ENCODE data around the gene SELENOO.

Gene SELENOO

DNA sequence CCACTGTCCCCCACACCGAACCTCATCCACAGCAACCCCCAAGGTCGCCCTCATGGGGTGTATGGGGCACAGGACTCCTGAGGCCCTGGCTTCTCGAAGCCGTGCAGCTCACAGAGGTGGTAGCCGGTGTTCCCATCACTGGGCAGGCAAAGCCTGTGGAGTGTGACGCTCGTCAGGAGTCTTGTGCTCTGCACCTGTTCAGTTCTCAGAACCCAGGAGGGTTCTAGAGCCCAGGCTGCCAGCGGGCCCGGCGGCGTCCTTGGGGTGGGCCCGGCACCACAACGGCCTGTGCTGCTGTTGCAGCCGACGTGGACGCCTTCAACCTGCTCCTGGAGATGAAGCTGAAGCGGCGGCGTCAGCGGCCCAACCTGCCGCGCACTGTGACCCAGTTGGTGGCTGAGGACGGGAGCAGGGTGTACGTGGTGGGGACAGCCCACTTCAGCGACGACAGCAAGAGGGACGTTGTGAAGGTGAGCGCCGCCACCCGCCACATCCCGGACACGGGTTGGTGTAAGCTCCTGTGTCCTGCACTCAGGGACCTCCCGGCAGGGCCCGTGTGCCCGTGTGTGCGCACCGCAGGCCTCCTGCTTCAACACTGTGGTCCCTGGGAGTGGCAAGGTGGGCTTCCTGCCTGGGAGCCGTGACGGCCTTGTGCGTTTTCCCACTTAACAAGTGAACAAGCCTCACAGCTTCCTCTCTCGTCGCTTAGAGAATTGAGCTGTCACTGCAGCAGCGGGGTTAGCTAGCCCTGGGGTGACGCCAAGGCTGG lies 6.6 kb upstream of the SELENOO start:
- H3K9me3 ChIP-seq (ENCODE audit: control insufficient read depth, insufficient read depth, low read length), result no peaks in the 10 kb centered on the region
- no peak overlapping the region for H3K4me3 ChIP-seq (ENCODE audit: low read length)
- H3K27me3 ChIP-seq (ENCODE audit: control insufficient read depth, insufficient read depth, low read length), result no peaks in the 10 kb centered on the region
- whole genome bisulfite sequencing (ENCODE audit: insufficient coverage, insufficient read length), result no CpG with 5 or more reads among the region's 44 CpGs
- peaks cover 27% of the 10 kb centered on the region for H3K36me3 ChIP-seq (ENCODE audit: control insufficient read depth, insufficient read depth, low read length)
- DNase-seq (ENCODE audit: low read depth, low spot score), result no peak
- peaks cover 4% of the 10 kb centered on the region; the same call in 1 of the 2 replicates for H3K4me1 ChIP-seq (ENCODE audit: control insufficient read depth, insufficient read depth, low read length)
- H3K27ac ChIP-seq (ENCODE audit: low read length), result no peak overlapping the region

DNA sequence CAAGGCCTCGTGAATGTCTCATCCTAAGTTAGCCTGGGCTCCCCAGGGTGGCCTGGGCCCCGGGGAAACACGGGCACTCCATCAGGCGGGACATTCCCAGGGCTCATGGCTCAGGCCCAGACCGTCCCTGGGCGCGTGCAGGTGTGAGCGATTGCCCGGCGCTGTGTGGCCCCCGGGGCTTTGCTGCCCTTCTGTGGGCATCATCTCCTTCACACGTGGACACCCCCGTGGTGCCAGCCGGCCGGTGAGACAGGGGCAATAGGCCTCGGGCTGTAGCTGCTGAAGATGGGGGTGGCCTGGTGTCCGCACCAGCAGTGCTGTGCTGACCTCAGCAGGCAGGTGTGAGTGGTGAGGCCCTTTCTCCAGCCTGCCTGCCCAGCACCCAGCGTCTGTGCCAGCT lies 4.6 kb upstream of the SELENOO start:
- no peak for DNase-seq (ENCODE audit: low read depth, low spot score)
- Histone ChIP-seq H3K4me1 (ENCODE audit: control insufficient read depth, insufficient read depth, low read length) (peaks cover 2% of the 10 kb centered on the region), H3K36me3 (ENCODE audit: control insufficient read depth, insufficient read depth, low read length) (peaks cover 27% of the 10 kb centered on the region), H3K9me3 (ENCODE audit: control insufficient read depth, insufficient read depth, low read length) (no peaks in the 10 kb centered on the region), H3K27me3 (ENCODE audit: control insufficient read depth, insufficient read depth, low read length) (no peaks in the 10 kb centered on the region), H3K4me3 (ENCODE audit: low read length) (no peak overlapping the region), H3K27ac (ENCODE audit: low read length) (no peak overlapping the region)
- no CpG with 5 or more reads among the region's 18 CpGs for WGBS (ENCODE audit: insufficient coverage, insufficient read length)

DNA sequence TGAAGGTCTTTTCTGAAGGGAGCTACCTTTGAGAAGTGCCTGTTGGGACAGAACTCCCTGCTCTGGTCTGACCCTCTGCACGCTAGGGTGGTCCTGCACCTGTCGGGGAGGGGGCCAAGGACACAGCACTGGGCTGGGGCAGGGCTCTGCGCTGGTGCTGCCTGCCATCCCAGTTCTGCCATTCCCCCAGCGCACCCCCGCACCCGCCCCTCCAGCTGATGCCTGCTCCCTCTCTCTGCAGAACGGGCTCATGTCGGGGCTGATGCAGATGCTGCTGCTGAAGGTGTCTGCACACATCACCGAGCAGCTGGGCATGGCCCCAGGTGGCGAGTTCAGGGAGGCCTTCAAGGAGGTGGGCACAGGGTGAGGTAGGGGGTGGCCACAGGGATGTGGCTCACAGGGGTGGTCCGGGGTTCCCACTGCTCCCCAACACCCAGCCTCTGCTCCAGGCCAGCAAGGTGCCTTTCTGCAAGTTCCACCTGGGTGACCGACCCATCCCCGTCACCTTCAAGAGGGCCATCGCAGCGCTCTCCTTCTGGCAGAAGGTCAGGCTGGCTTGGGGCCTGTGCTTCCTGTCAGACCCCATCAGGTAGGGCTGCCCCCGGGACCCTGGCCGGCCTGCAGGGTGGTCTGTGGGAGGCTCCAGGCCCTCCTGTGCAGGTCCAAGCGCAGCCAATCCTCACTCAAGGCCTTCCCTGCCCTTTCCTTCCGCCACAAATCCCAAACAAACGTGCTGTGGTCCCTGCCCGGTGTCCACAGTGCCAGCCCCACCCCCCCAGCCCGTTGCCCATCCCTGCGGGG lies 3.6 kb upstream of the SELENOO start:
- DNase-seq (ENCODE audit: low read depth, low spot score), result no peak
- no peaks in the 10 kb centered on the region for H3K9me3 ChIP-seq (ENCODE audit: control insufficient read depth, insufficient read depth, low read length)
- no peak overlapping the region for H3K4me3 ChIP-seq (ENCODE audit: low read length)
- H3K27me3 ChIP-seq (ENCODE audit: control insufficient read depth, insufficient read depth, low read length), result no peaks in the 10 kb centered on the region
- no CpG with 5 or more reads among the region's 23 CpGs for WGBS (ENCODE audit: insufficient coverage, insufficient read length)
- H3K36me3 ChIP-seq (ENCODE audit: control insufficient read depth, insufficient read depth, low read length), result peaks cover 27% of the 10 kb centered on the region
- H3K4me1 ChIP-seq (ENCODE audit: control insufficient read depth, insufficient read depth, low read length), result peaks cover 2% of the 10 kb centered on the region
- no peak overlapping the region for H3K27ac ChIP-seq (ENCODE audit: low read length)

DNA sequence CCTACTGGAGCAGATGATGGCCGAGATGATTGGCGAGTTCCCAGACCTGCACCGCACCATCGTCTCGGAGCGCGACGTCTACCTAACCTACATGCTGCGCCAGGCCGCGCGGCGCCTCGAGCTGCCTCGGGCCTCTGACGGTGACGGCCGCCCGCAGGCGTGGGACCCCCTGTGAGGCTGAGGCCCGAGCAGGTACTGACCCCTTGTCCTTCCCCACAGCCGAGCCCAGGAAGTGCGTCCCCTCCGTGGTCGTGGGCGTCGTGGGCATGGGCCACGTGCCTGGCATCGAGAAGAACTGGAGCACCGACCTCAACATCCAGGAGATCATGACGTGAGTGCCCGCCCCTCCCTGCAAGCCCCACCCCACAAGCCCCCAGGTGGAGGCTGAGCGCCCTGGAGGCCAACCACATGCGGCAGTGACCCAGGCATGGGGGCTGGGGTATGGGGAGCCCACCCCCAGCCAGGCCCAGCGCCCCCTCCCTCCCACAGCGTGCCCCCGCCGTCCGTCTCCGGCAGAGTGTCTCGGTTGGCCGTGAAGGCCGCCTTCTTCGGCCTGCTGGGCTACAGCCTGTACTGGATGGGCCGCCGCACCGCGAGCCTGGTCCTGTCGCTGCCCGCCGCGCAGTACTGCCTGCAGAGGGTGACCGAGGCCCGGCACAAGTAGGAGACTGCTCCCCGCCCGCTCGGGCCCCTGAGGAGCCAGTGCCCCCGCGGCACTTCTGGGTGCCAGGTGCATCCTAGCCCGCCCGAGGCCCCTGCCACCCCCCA lies 2.8 kb upstream of the SELENOO start:
- Histone ChIP-seq H3K4me3 (ENCODE audit: low read length) (no peak overlapping the region), H3K36me3 (ENCODE audit: control insufficient read depth, insufficient read depth, low read length) (peaks cover 27% of the 10 kb centered on the region), H3K27ac (ENCODE audit: low read length) (no peak overlapping the region), H3K4me1 (ENCODE audit: control insufficient read depth, insufficient read depth, low read length) (peaks cover 2% of the 10 kb centered on the region), H3K9me3 (ENCODE audit: control insufficient read depth, insufficient read depth, low read length) (no peaks in the 10 kb centered on the region), H3K27me3 (ENCODE audit: control insufficient read depth, insufficient read depth, low read length) (no peaks in the 10 kb centered on the region)
- DNase-seq (ENCODE audit: low read depth, low spot score), result no peak
- WGBS (ENCODE audit: insufficient coverage, insufficient read length), result no CpG with 5 or more reads among the region's 61 CpGs

DNA sequence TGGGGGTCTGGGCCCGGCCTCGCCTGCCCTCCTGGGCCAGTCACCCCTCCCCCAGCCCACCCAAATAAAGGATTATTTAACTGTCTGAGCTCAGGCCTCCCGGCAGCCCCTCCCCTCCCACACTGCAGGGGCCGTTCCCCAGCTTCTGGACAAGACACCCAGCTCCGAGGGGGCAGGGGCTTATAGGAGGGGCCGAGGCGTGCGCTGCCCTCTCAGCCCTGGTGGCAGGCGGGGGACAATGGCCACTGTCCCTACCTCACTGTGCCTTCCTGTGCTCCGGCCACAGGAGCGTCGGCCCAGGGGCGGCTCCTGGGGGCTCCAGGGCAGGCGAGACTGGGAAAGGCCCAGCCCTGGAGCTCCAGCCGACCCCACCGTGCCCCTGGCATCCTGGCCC lies 2.2 kb upstream of the SELENOO start:
- DNase-seq (ENCODE audit: low read depth, low spot score), result no peak
- WGBS (ENCODE audit: insufficient coverage, insufficient read length), result no CpG with 5 or more reads among the region's 16 CpGs
- Histone ChIP-seq H3K27ac (ENCODE audit: low read length) (no peak overlapping the region), H3K36me3 (ENCODE audit: control insufficient read depth, insufficient read depth, low read length) (peaks cover 22% of the 10 kb centered on the region), H3K4me3 (ENCODE audit: low read length) (no peak overlapping the region), H3K4me1 (ENCODE audit: control insufficient read depth, insufficient read depth, low read length) (peaks cover 2% of the 10 kb centered on the region; the same call in 1 of the 2 replicates), H3K9me3 (ENCODE audit: control insufficient read depth, insufficient read depth, low read length) (no peaks in the 10 kb centered on the region), H3K27me3 (ENCODE audit: control insufficient read depth, insufficient read depth, low read length) (no peaks in the 10 kb centered on the region)

DNA sequence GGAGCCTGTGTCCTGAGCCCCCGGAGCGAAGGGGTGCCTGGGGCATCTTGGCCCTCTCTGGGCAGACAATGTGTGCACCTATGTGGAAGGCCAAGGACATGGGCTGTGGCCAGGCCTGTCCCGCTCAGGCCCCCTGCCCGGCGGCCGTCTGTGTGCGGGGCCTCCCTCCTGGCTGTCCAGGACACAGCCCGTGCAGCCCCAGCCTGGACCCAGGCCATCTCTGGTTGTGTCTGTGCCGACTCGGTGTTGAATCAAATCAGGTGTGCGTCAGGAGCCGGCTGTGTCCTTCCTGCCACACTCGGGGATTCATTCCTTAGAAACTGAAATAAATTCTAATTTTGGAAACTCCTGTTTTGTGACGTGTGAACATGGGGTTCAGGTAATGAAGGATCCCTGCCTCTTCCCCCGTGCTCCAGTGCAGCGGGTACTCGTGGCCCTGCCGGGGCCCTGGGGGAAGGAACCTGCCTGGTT lies 1.5 kb upstream of the SELENOO start:
- Histone ChIP-seq H3K4me3 (ENCODE audit: low read length) (no peak overlapping the region; the same call in 1 of the 2 replicates), H3K36me3 (ENCODE audit: control insufficient read depth, insufficient read depth, low read length) (peaks cover 15% of the 10 kb centered on the region), H3K4me1 (ENCODE audit: control insufficient read depth, insufficient read depth, low read length) (peaks cover 2% of the 10 kb centered on the region; the same call in 1 of the 2 replicates), H3K9me3 (ENCODE audit: control insufficient read depth, insufficient read depth, low read length) (no peaks in the 10 kb centered on the region), H3K27me3 (ENCODE audit: control insufficient read depth, insufficient read depth, low read length) (no peaks in the 10 kb centered on the region), H3K27ac (ENCODE audit: low read length) (no peak overlapping the region)
- DNase-seq (ENCODE audit: low read depth, low spot score), result no peak
- WGBS (ENCODE audit: insufficient coverage, insufficient read length), result no CpG with 5 or more reads among the region's 18 CpGs

DNA sequence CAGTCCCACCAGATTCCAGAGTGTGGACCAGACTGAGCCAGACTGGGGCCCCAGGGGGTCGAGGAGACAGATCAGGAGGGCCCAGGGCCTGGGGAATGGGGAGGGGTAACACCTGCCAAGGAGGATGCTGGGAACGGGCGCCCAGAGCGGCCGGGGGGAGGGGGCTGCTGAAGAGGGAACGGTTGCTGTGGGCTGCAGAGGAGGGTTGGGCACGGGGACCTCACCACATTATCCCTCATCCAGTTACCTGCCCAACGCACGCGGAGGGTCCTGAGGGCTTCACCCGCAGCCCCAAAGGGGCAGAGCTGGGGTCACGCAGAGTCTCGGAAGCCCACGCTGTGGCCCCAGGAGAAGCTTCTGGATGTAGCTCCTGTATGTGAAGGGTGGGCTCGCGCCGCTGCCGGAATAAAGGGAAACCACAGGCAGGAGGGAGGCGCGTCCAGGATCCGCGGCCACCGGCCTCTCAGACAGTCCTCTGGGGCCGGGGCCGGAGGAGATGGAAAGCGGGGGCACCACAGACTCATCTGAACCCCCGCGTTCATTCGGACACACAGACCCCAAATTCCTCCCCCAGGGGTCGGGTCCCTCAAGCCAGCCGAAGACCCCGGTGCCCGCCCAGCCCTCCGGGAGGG lies 866 bp upstream of the SELENOO start:
- Histone ChIP-seq H3K36me3 (ENCODE audit: control insufficient read depth, insufficient read depth, low read length) (peaks cover 8% of the 10 kb centered on the region), H3K27me3 (ENCODE audit: control insufficient read depth, insufficient read depth, low read length) (no peaks in the 10 kb centered on the region), H3K27ac (ENCODE audit: low read length) (no peak overlapping the region), H3K4me1 (ENCODE audit: control insufficient read depth, insufficient read depth, low read length) (peaks cover 2% of the 10 kb centered on the region; the same call in 1 of the 2 replicates), H3K4me3 (ENCODE audit: low read length) (peak overlapping the region; percentile 81; the same call in 1 of the 2 replicates), H3K9me3 (ENCODE audit: control insufficient read depth, insufficient read depth, low read length) (no peaks in the 10 kb centered on the region)
- no CpG with 5 or more reads among the region's 34 CpGs for WGBS (ENCODE audit: insufficient coverage, insufficient read length)
- DNase-seq (ENCODE audit: low read depth, low spot score), result no peak

DNA sequence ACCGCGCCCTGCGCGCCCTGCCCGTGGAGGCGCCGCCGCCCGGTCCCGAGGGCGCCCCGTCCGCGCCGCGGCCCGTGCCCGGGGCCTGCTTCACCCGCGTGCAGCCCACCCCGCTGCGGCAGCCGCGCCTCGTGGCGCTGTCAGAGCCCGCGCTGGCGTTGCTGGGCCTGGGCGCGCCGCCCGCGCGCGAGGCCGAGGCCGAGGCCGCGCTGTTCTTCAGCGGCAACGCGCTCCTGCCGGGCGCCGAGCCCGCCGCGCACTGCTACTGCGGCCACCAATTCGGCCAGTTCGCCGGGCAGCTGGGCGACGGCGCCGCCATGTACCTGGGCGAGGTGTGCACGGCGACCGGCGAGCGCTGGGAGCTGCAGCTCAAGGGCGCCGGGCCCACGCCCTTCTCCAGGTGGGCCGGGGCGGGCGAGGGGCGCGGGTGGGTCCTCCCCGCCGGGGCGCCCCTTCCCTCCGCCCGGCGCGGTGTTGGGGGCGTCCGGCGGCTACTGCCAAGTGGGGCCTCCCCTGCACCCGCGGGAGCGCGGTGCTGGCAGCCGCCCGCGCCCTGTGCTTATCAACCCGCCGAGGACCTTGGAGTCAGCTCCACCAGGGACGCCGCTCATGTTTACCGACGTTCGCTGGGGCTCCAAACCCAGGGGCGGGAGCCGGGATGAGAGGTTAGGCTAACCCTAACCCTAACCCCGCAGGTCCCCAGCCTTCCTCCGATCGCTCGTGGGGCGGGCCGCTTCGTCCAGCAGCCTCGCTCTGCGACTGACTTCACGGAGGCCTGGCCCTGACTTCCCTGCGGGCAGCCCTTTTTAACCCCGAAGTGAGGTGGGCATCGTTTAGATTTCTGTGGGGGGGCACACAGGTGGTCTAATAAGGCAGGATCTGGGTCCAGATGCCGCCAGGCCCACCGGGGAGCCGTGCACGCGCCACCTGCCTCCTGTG lies 649 bp downstream of the SELENOO start:
- Histone ChIP-seq H3K27ac (ENCODE audit: low read length) (no peak overlapping the region), H3K4me1 (ENCODE audit: control insufficient read depth, insufficient read depth, low read length) (peaks cover 2% of the 10 kb centered on the region), H3K4me3 (ENCODE audit: low read length) (peak overlapping the region; percentile 81), H3K36me3 (ENCODE audit: control insufficient read depth, insufficient read depth, low read length) (peaks cover 8% of the 10 kb centered on the region), H3K27me3 (ENCODE audit: control insufficient read depth, insufficient read depth, low read length) (no peaks in the 10 kb centered on the region), H3K9me3 (ENCODE audit: control insufficient read depth, insufficient read depth, low read length) (no peaks in the 10 kb centered on the region)
- no peak for DNase-seq (ENCODE audit: low read depth, low spot score)
- WGBS (ENCODE audit: insufficient coverage, insufficient read length), result no CpG with 5 or more reads among the region's 115 CpGs

DNA sequence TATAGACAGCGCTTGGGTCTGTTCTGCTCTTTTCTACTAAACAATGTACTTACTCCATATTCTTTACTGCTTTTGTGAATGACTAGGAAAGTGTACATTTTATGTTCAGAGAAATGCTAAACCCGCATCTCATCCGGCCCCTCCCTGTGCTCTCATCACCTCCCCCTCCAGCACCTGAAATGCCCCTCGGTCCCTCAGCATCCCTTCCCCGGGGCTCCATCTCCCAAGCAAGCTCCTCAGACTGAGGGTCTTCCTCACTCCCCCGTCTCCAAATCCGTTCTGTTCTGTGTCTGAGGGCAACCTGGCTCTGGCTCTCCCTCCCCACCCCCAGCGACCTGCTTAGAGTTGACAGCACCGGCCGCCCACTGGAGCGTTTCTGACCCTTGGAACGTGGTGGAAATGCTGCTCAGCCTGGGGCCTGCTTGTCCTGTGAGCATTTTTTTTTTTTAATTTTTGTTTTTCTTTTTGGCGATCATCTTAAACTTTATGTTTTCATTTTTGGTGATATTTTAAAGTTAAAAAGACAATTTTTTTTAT lies 1.4 kb downstream of the SELENOO start:
- Histone ChIP-seq H3K4me1 (ENCODE audit: control insufficient read depth, insufficient read depth, low read length) (peaks cover 2% of the 10 kb centered on the region), H3K27me3 (ENCODE audit: control insufficient read depth, insufficient read depth, low read length) (no peaks in the 10 kb centered on the region), H3K4me3 (ENCODE audit: low read length) (peak overlapping the region; percentile 81; the same call in 1 of the 2 replicates), H3K9me3 (ENCODE audit: control insufficient read depth, insufficient read depth, low read length) (no peaks in the 10 kb centered on the region), H3K27ac (ENCODE audit: low read length) (no peak overlapping the region), H3K36me3 (ENCODE audit: control insufficient read depth, insufficient read depth, low read length) (peaks cover 8% of the 10 kb centered on the region)
- no peak for DNase-seq (ENCODE audit: low read depth, low spot score)
- no CpG with 5 or more reads among the region's 13 CpGs for WGBS (ENCODE audit: insufficient coverage, insufficient read length)
